Type B pancreatic cell (in vitro differentiated cells): ENCODE measurements around the gene FTH1. TPM values are rescaled to one million over a fixed set of nuclear protein-coding genes. Genes with fewer than 3 reads are reported as not detected.

Experiments
- DNase-seq: peaks from one replicate; pipeline ENCODE4 v3.0.0; 2021; ENCODE audit warnings: mixed read lengths; ENCODE audit not compliant: unreplicated experiment; ENCODE audit errors: extremely low spot score
- H3K27ac Mint-ChIP-seq: 2 replicates; pipeline ENCODE4 v1.8.0; 2021; ENCODE audit warnings: mild to moderate bottlenecking, mixed read lengths
- H3K27me3 Mint-ChIP-seq: 2 replicates; pipeline ENCODE4 v1.8.0; 2021; ENCODE audit warnings: mixed read lengths
- H3K36me3 Mint-ChIP-seq: 2 replicates; pipeline ENCODE4 v1.8.0; 2021; ENCODE audit warnings: mixed read lengths
- H3K4me1 Mint-ChIP-seq: one replicate; pipeline ENCODE4 v1.8.0; 2021; ENCODE audit warnings: mixed read lengths; ENCODE audit not compliant: unreplicated experiment
- H3K4me3 Mint-ChIP-seq: 2 replicates; pipeline ENCODE4 v1.8.0; 2021; ENCODE audit warnings: mild to moderate bottlenecking, mixed read lengths
- H3K9me3 Mint-ChIP-seq: 2 replicates; pipeline ENCODE4 v1.8.0; 2021; ENCODE audit warnings: mixed read lengths
- CTCF ChIP-seq: fragments of 200-600 bp; sonication (generic); conservative IDR thresholded peaks from 2 replicates; pipeline ENCODE4 v1.5.0; 2021; ENCODE audit warnings: antibody characterized with exemption, mild to moderate bottlenecking
- total RNA-seq: library from RNA; stranded (reverse); gene quantifications from 2 replicates; pipeline ENCODE4 v1.2.1, GENCODE V29; 2021; ENCODE audit warnings: low replicate concordance

Gene FTH1
- total RNA-seq, 1 donor from 2014 or later = 1,346 TPM

GRCh38 chr11:61975638-61976419 lies 8.4 kb upstream of the FTH1 start:
- no peak for TF ChIP-seq CTCF
- Mint-ChIP-seq H3K27ac (peak overlapping the region; percentile 68), H3K4me1 (peaks cover 39% of the 10 kb centered on the region), H3K27me3 (no peaks in the 10 kb centered on the region), H3K36me3 (no peaks in the 10 kb centered on the region), H3K9me3 (no peaks in the 10 kb centered on the region), H3K4me3 (no peak overlapping the region)
- no peak for DNase-seq

GRCh38 chr11:61974766-61975631 lies 7.6 kb upstream of the FTH1 start:
- peak overlapping the region; percentile 47 for H3K4me3 Mint-ChIP-seq
- no peak for DNase-seq
- TF ChIP-seq CTCF = no peak
- H3K36me3 Mint-ChIP-seq = no peaks in the 10 kb centered on the region
- peak overlapping the region; percentile 68 for H3K27ac Mint-ChIP-seq
- no peaks in the 10 kb centered on the region for H3K9me3 Mint-ChIP-seq
- H3K27me3 Mint-ChIP-seq = no peaks in the 10 kb centered on the region
- peaks cover 36% of the 10 kb centered on the region for H3K4me1 Mint-ChIP-seq

GRCh38 chr11:61973476-61974162 lies 6.2 kb upstream of the FTH1 start:
- H3K4me3 Mint-ChIP-seq = peak overlapping the region; percentile 69
- no peak for DNase-seq
- no peak for TF ChIP-seq CTCF
- H3K27ac Mint-ChIP-seq = peak overlapping the region; percentile 95
- H3K27me3 Mint-ChIP-seq = no peaks in the 10 kb centered on the region
- no peaks in the 10 kb centered on the region for H3K9me3 Mint-ChIP-seq
- H3K4me1 Mint-ChIP-seq = peaks cover 44% of the 10 kb centered on the region
- no peaks in the 10 kb centered on the region for H3K36me3 Mint-ChIP-seq

GRCh38 chr11:61972672-61973475 lies 5.4 kb upstream of the FTH1 start:
- no peak for TF ChIP-seq CTCF
- H3K36me3 Mint-ChIP-seq = no peaks in the 10 kb centered on the region
- H3K9me3 Mint-ChIP-seq = no peaks in the 10 kb centered on the region
- H3K4me1 Mint-ChIP-seq = peaks cover 47% of the 10 kb centered on the region
- H3K27ac Mint-ChIP-seq = peak overlapping the region; percentile 95
- no peaks in the 10 kb centered on the region for H3K27me3 Mint-ChIP-seq
- DNase-seq = no peak
- H3K4me3 Mint-ChIP-seq = peak overlapping the region; percentile 66

- Mint-ChIP-seq H3K27ac (peak overlapping the region; percentile 95), H3K4me1 (peaks cover 47% of the 10 kb centered on the region), H3K27me3 (no peaks in the 10 kb centered on the region), H3K36me3 (no peaks in the 10 kb centered on the region), H3K4me3 (peak overlapping the region; percentile 66), H3K9me3 (no peaks in the 10 kb centered on the region)
- no peak for DNase-seq
- no peak for TF ChIP-seq CTCF
Observed at GRCh38 chr11:61972112-61972671, 4.8 kb upstream of the FTH1 start.
